Measurements from ENCODE around the gene MAP3K10.

Gene MAP3K10

DNA sequence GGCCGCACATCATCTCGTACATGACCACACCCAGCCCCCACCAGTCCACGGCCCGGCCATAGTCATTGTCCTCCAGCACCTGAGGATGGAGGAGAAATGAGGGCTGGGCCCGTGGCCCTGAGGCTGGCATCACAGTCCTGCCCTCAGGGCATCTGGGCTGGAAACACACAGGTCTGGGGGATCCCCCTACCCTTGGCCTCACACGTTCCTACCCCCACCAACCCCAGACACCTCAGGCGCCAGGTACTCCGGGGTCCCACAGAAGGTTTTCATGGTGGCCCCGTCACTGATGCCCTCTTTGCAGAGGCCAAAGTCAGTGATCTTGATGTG is 44.8 kb downstream of the MAP3K10 start (continued):
- TF ChIP-seq ZNF629 (tag by site-specific recombination; IDR thresholded peaks at IDR 0.05) (no peak), ZNF549 (tag by site-specific recombination; IDR thresholded peaks at IDR 0.05) (no peak), ZFP3 (tag by site-specific recombination; IDR thresholded peaks at IDR 0.05; ENCODE audit: low read depth) (no peak), ZNF140 (tag by site-specific recombination; IDR thresholded peaks at IDR 0.05) (no peak)
- TF ChIP-seq, protein P1, sequence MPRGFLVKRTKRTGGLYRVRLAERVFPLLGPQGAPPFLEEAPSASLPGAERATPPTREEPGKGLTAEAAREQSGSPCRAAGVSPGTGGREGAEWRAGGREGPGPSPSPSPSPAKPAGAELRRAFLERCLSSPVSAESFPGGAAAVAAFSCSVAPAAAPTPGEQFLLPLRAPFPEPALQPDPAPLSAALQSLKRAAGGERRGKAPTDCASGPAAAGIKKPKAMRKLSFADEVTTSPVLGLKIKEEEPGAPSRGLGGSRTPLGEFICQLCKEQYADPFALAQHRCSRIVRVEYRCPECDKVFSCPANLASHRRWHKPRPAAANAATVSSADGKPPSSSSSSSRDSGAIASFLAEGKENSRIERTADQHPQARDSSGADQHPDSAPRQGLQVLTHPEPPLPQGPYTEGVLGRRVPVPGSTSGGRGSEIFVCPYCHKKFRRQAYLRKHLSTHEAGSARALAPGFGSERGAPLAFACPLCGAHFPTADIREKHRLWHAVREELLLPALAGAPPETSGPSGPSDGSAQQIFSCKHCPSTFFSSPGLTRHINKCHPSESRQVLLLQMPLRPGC (tag by site-specific recombination; IDR thresholded peaks at IDR 0.05) = no peak

DNA sequence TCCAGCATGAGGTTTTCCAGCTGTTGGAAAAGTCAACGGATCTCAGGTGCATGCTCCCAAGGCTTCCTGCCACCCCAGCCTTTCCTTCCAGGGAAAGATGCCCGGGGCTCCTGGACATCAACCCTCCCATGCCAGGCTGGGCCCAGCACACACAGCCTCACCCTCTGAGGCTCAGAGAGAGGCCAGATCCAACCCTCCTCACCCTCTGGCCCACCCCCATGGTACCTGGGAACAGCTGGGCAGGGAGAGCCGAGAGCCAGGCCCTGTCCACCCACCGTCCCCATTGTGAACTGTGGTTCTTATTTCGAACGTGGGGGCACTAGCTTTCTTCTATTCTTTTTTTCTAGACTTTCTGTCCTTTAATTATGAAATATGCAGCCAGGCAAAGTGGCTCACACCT is 45.1 kb downstream of the MAP3K10 start:
- ChIA-PET POLR2A (interaction anchor here (1.4 kb wide), 1 partner anchor 9 kb away, joined by 5 read pairs; no protein-coding TSS in a partner anchor), CTCF (interaction anchor here (0.6 to 0.7 kb wide), 3 partner anchors 312 to 631 kb away, joined by 3 to 5 read pairs (median 3); no protein-coding TSS in a partner anchor)
- TF ChIP-seq TRIM28 (IDR thresholded peaks at IDR 0.05; ENCODE audit: borderline replicate concordance, low read length) = no peak
- no peak for TF ChIP-seq ZNF324 (tag by site-specific recombination; IDR thresholded peaks at IDR 0.05)
- TF ChIP-seq ZNF211 (tag by site-specific recombination; IDR thresholded peaks at IDR 0.05; ENCODE audit: low read depth) = no peak
- TF ChIP-seq, protein P2, sequence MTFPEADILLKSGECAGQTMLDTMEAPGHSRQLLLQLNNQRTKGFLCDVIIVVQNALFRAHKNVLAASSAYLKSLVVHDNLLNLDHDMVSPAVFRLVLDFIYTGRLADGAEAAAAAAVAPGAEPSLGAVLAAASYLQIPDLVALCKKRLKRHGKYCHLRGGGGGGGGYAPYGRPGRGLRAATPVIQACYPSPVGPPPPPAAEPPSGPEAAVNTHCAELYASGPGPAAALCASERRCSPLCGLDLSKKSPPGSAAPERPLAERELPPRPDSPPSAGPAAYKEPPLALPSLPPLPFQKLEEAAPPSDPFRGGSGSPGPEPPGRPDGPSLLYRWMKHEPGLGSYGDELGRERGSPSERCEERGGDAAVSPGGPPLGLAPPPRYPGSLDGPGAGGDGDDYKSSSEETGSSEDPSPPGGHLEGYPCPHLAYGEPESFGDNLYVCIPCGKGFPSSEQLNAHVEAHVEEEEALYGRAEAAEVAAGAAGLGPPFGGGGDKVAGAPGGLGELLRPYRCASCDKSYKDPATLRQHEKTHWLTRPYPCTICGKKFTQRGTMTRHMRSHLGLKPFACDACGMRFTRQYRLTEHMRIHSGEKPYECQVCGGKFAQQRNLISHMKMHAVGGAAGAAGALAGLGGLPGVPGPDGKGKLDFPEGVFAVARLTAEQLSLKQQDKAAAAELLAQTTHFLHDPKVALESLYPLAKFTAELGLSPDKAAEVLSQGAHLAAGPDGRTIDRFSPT (tag by site-specific recombination; IDR thresholded peaks at IDR 0.05) = no peak
- TF ChIP-seq, protein P3, sequence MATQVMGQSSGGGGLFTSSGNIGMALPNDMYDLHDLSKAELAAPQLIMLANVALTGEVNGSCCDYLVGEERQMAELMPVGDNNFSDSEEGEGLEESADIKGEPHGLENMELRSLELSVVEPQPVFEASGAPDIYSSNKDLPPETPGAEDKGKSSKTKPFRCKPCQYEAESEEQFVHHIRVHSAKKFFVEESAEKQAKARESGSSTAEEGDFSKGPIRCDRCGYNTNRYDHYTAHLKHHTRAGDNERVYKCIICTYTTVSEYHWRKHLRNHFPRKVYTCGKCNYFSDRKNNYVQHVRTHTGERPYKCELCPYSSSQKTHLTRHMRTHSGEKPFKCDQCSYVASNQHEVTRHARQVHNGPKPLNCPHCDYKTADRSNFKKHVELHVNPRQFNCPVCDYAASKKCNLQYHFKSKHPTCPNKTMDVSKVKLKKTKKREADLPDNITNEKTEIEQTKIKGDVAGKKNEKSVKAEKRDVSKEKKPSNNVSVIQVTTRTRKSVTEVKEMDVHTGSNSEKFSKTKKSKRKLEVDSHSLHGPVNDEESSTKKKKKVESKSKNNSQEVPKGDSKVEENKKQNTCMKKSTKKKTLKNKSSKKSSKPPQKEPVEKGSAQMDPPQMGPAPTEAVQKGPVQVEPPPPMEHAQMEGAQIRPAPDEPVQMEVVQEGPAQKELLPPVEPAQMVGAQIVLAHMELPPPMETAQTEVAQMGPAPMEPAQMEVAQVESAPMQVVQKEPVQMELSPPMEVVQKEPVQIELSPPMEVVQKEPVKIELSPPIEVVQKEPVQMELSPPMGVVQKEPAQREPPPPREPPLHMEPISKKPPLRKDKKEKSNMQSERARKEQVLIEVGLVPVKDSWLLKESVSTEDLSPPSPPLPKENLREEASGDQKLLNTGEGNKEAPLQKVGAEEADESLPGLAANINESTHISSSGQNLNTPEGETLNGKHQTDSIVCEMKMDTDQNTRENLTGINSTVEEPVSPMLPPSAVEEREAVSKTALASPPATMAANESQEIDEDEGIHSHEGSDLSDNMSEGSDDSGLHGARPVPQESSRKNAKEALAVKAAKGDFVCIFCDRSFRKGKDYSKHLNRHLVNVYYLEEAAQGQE (tag by site-specific recombination; IDR thresholded peaks at IDR 0.05) = no peak
- no peak for TF ChIP-seq GLI4 (tag by site-specific recombination; IDR thresholded peaks at IDR 0.05)
- TF ChIP-seq ZNF354C (tag by site-specific recombination; IDR thresholded peaks at IDR 0.05; ENCODE audit: borderline replicate concordance, low read depth) = no peak
- no peak for TF ChIP-seq ZNF664 (tag by site-specific recombination; IDR thresholded peaks at IDR 0.05)
- no peak for TF ChIP-seq ZNF624 (tag by site-specific recombination; IDR thresholded peaks at IDR 0.05)
- TF ChIP-seq ZNF37A (tag by site-specific recombination; IDR thresholded peaks at IDR 0.05) = no peak
- no peak for TF ChIP-seq HOXC10 (CRISPR knock-in tag; IDR thresholded peaks at IDR 0.05)
- TF ChIP-seq, protein P4, sequence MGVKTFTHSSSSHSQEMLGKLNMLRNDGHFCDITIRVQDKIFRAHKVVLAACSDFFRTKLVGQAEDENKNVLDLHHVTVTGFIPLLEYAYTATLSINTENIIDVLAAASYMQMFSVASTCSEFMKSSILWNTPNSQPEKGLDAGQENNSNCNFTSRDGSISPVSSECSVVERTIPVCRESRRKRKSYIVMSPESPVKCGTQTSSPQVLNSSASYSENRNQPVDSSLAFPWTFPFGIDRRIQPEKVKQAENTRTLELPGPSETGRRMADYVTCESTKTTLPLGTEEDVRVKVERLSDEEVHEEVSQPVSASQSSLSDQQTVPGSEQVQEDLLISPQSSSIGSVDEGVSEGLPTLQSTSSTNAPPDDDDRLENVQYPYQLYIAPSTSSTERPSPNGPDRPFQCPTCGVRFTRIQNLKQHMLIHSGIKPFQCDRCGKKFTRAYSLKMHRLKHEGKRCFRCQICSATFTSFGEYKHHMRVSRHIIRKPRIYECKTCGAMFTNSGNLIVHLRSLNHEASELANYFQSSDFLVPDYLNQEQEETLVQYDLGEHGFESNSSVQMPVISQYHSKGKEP (tag by site-specific recombination; IDR thresholded peaks at IDR 0.05) = no peak
- TF ChIP-seq ZBTB1 (tag by site-specific recombination; IDR thresholded peaks at IDR 0.05) = no peak
- TF ChIP-seq ZBTB7A (tag by site-specific recombination; IDR thresholded peaks at IDR 0.05; ENCODE audit: low read depth) = no peak
- TF ChIP-seq ZNF112 (tag by site-specific recombination; IDR thresholded peaks at IDR 0.05) = no peak
- TF ChIP-seq ZNF561 (tag by site-specific recombination; IDR thresholded peaks at IDR 0.05; ENCODE audit: borderline replicate concordance) = no peak
- TF ChIP-seq TCF7L2 (IDR thresholded peaks at IDR 0.05; ENCODE audit: borderline replicate concordance, low read depth, low read length) = no peak
- TF ChIP-seq FEZF1 (tag by site-specific recombination; IDR thresholded peaks at IDR 0.05) = no peak
- no peak for TF ChIP-seq ZNF350 (tag by site-specific recombination; IDR thresholded peaks at IDR 0.05)
- Histone ChIP-seq H3K36me3 (ENCODE audit: control insufficient read depth in 2 of 2, insufficient read depth in 1 of 2, low read length in 2 of 2) (peaks cover 64 to 82% of the 10 kb centered on the region in 2 experiments), H3K4me3 (ENCODE audit: low read depth, low read length) (no peak overlapping the region), H3K4me1 (ENCODE audit: control insufficient read depth, insufficient read depth, low read length) (0 out of 2 replicates have a peak, but pooled peaks cover 8% of the 10 kb centered on the region), H3K27ac (ENCODE audit: extremely low read depth, low read depth, low read length) (0 out of 2 replicates have a peak overlapping the region, but pooled peaks have one; percentile 16), H3K9me3 (ENCODE audit: control insufficient read depth, insufficient read depth, low read depth, low read length) (no peaks in the 10 kb centered on the region)
